IPS DF 4.7 (cell line): Measurements from ENCODE around the gene IARS1.

ENCODE experiments used
- DNase-seq: peaks from one replicate; pipeline ENCODE4 v3.0.0-alpha.2; 2013; ENCODE audit warnings: low spot score; ENCODE audit errors: extremely low read depth

IARS1 gene

DNA sequence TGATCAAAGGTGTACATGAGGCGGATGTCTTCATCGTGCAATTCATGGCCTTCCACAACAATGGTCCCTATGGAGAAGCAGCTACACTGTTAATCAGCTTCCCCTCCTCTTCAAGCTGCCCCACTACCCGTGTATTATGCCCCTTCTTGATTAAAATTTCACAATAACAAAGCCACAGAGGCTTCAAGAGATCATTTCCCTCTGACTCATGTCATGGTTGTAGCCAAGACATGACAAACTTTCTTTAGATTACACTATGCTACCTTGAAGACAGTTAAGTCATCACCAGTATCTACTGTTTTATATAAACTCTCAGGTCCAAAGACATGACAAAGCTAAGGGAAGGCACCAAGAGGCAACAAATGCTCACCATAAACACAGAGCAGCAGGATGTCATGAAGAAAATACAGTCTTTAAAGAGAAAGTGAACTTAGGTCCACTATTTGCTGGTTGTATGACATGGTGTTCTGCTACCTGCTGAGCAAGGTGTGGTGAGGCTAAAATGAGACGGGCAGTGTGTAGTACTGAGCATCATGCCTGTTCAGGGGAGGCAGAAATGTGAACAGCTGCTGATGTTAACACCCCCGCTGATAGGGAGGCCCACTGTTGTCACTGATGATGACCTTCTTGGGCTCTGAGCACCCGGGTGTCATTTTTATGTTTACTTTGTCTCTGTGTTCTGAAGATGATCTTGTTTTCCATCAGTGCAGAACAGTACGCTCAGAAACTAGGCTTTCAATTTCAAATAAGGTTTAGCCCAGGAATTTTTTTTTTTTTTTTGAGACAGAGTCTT, 48.3 kb downstream of the IARS1 start:
- DNase-seq: no peak
